CD14-positive monocyte (primary cell): Measurements from ENCODE around the gene DEPDC5. TPM values are rescaled to one million over a fixed set of nuclear protein-coding genes. Genes with fewer than 3 reads are reported as not detected.
A peak's percentile ranks its signal among the peaks of the same experiment; 100 is the strongest.

Experiments used
- DNase-seq, 3 donors: peaks; one replicate each; pipeline ENCODE4 v3.0.0-alpha.2; 2011 to 2022
- H2AFZ ChIP-seq: 2 replicates; pipeline ENCODE4 v1.6.0; 2012; ENCODE audit warnings: mild to moderate bottlenecking, low read depth, low read length, inconsistent platforms; ENCODE audit not compliant: insufficient read depth, poor library complexity, severe bottlenecking
- H3K27ac ChIP-seq, 2 donors: 1 replicate in 1 of 2; 2 replicates in 1 of 2; pipeline ENCODE4 v1.5.1; 2012 to 2013; ENCODE audit warnings: low read length in 2 of 2, control low read depth in 1 of 2, inconsistent platforms in 1 of 2, low read depth in 1 of 2, mild to moderate bottlenecking in 1 of 2
- H3K27me3 ChIP-seq, 2 donors: one replicate each; pipeline versions ENCODE4 v1.6.0 to v1.6.1; 2011 to 2013; ENCODE audit warnings: low read length in 2 of 2; ENCODE audit not compliant: control insufficient read depth in 2 of 2, insufficient read depth in 2 of 2
- H3K36me3 ChIP-seq, 2 donors: replicated peaks in 1 of 2; 1 replicate in 1 of 2; 2 replicates in 1 of 2; pipeline versions ENCODE4 v1.5.1 to v1.6.1; 2012 to 2013; ENCODE audit warnings: low read length in 2 of 2, control low read depth in 1 of 2, inconsistent platforms in 1 of 2, mild to moderate bottlenecking in 1 of 2; ENCODE audit not compliant: insufficient read depth in 2 of 2, control insufficient read depth in 1 of 2
- H3K4me1 ChIP-seq, 2 donors: 1 replicate in 1 of 2; 2 replicates in 1 of 2; pipeline versions ENCODE4 v1.5.1 to v1.6.1; 2012 to 2013; ENCODE audit warnings: low read length in 2 of 2, control low read depth in 1 of 2, inconsistent platforms in 1 of 2, mild to moderate bottlenecking in 1 of 2, moderate library complexity in 1 of 2; ENCODE audit not compliant: insufficient read depth in 2 of 2, control insufficient read depth in 1 of 2
- H3K4me2 ChIP-seq: replicated peaks from 2 replicates; pipeline ENCODE3; 2012; ENCODE audit warnings: low read length, moderate library complexity, mild to moderate bottlenecking; ENCODE audit not compliant: poor library complexity, severe bottlenecking; ENCODE audit errors: extremely low read depth
- H3K4me3 ChIP-seq, 3 experiments: fragments of 200-600 bp in 1 of 3; sonication (generic) in 1 of 3; replicated peaks in 1 of 3; 1 replicate in 2 of 3; 2 replicates in 1 of 3; pipeline ENCODE4 v1.5.1; 2011 to 2013; ENCODE audit warnings: low read length in 3 of 3, mild to moderate bottlenecking in 3 of 3, control low read depth in 2 of 3, low read depth in 2 of 3, inconsistent platforms in 1 of 3, moderate library complexity in 1 of 3
- H3K79me2 ChIP-seq: 2 replicates; pipeline ENCODE4 v1.6.0; 2012; ENCODE audit warnings: mild to moderate bottlenecking, control low read depth, inconsistent platforms, low read length, moderate library complexity; ENCODE audit not compliant: insufficient read depth
- H3K9ac ChIP-seq: 2 replicates; pipeline ENCODE4 v1.6.0; 2017; ENCODE audit warnings: low read length, mild to moderate bottlenecking; ENCODE audit not compliant: insufficient read depth, poor library complexity, severe bottlenecking
- H3K9me3 ChIP-seq, 2 donors: replicated peaks in 1 of 2; 1 replicate in 1 of 2; 2 replicates in 1 of 2; pipeline versions ENCODE4 v1.5.1 to v1.6.1; 2012 to 2013; ENCODE audit warnings: low read length in 2 of 2, control low read depth in 1 of 2; ENCODE audit not compliant: control insufficient read depth in 1 of 2, insufficient read depth in 1 of 2
- H4K20me1 ChIP-seq: 2 replicates; pipeline ENCODE4 v1.6.0; 2012; ENCODE audit warnings: mild to moderate bottlenecking, low read length, control low read depth, moderate library complexity; ENCODE audit not compliant: insufficient read depth
- H3K27ac Mint-ChIP-seq, 7 donors: one replicate each; pipeline ENCODE4 v1.8.0; 2020; ENCODE audit warnings: mild to moderate bottlenecking in 7 of 7, mixed read lengths in 7 of 7, moderate library complexity in 6 of 7, inconsistent platforms in 2 of 7
- H3K27me3 Mint-ChIP-seq, 3 donors: one replicate each; pipeline ENCODE4 v1.8.0; 2021 to 2022; ENCODE audit warnings: low read depth in 3 of 3, mild to moderate bottlenecking in 3 of 3, mixed read lengths in 3 of 3, moderate library complexity in 3 of 3, inconsistent platforms in 1 of 3
- H3K36me3 Mint-ChIP-seq, 2 donors: one replicate each; pipeline ENCODE4 v1.8.0; 2020; ENCODE audit warnings: mixed read lengths in 2 of 2, inconsistent platforms in 1 of 2, mild to moderate bottlenecking in 1 of 2
- H3K4me1 Mint-ChIP-seq: one replicate; pipeline ENCODE4 v1.8.0; 2020; ENCODE audit warnings: mild to moderate bottlenecking, mixed read lengths
- H3K4me3 Mint-ChIP-seq, 2 donors: one replicate each; pipeline ENCODE4 v1.8.0; 2020; ENCODE audit warnings: mild to moderate bottlenecking in 2 of 2, mixed read lengths in 2 of 2, moderate library complexity in 1 of 2
- H3K9me3 Mint-ChIP-seq, 7 donors: one replicate each; pipeline ENCODE4 v1.8.0; 2020 to 2022; ENCODE audit warnings: mixed read lengths in 7 of 7, mild to moderate bottlenecking in 6 of 7, moderate library complexity in 6 of 7, inconsistent platforms in 2 of 7
- CTCF ChIP-seq: fragments of 200-600 bp; IDR thresholded peaks from one replicate; pipeline ENCODE4 v1.8.0; 2022; ENCODE audit warnings: antibody characterized with exemption, mild to moderate bottlenecking
- WGBS: methylation state at CpG from one replicate; pipeline ENCODE4 v1.1.5; 2013; ENCODE audit warnings: missing lambda C conversion rate; ENCODE audit not compliant: insufficient coverage; 5-methylcytosine and 5-hydroxymethylcytosine counted together
- intact Hi-C, 2 donors: fragments of 100-400 bp; cut with micrococcal nuclease; formaldehyde crosslinking; loops; one replicate each; pipeline versions ENCODE4 v1.15.0 to v1.15.1; 2023
- polyA plus RNA-seq, 3 donors: library from polyadenylated mRNA; depleted of rRNA in 1 of 3; unstranded in 2 of 3; stranded (reverse) in 1 of 3; fragments of 300-500 nt in 2 of 3; fragments of >200 nt in 1 of 3; fragmentation: Illumina TruSeq in 2 of 3; gene quantifications; 1 replicate in 2 of 3; 2 replicates in 1 of 3; pipeline ENCODE4 v1.2.3, GENCODE V29; 2012 to 2021

The DEPDC5 gene
- polyA plus RNA-seq, 3 donors, result 2.2 to 19.5 (median 4.1) TPM

GRCh38 chr22:31861226-31861840 lies 107.5 kb downstream of the DEPDC5 start:
- peaks cover 0 to 3% (median 1%) of the 10 kb centered on the region in 3 donors for H3K27me3 Mint-ChIP-seq
- intact Hi-C loops, result no loop called here
- no peak for DNase-seq
- H3K27ac Mint-ChIP-seq, result peak overlapping the region in 1 of 7 donors; percentile 60
- H3K9me3 Mint-ChIP-seq, result no peaks in the 10 kb centered on the region
- H3K27me3 ChIP-seq, result no peaks in the 10 kb centered on the region
- H3K9ac ChIP-seq, result no peak overlapping the region
- no peak overlapping the region for H3K4me3 ChIP-seq
- H3K27ac ChIP-seq, result no peak overlapping the region
- TF ChIP-seq CTCF, result no peak
- H3K79me2 ChIP-seq, result no peaks in the 10 kb centered on the region
- no peaks in the 10 kb centered on the region for H3K4me1 ChIP-seq
- no peak overlapping the region for H3K4me3 Mint-ChIP-seq
- no peak overlapping the region for H3K4me2 ChIP-seq
- WGBS, result 100% methylated on average over 1 of the region's 11 CpGs
- H3K36me3 ChIP-seq, result peaks cover 52 to 75% of the 10 kb centered on the region in 2 donors
- no peaks in the 10 kb centered on the region for H3K9me3 ChIP-seq
- peaks cover 60 to 80% of the 10 kb centered on the region in 2 donors for H3K36me3 Mint-ChIP-seq
- no peaks in the 10 kb centered on the region for H3K4me1 Mint-ChIP-seq
- H4K20me1 ChIP-seq, result no peaks in the 10 kb centered on the region
- H2AFZ ChIP-seq, result no peak overlapping the region

- H3K36me3 ChIP-seq, result peaks cover 26 to 71% of the 10 kb centered on the region in 2 donors
- Mint-ChIP-seq H3K9me3 (no peaks in the 10 kb centered on the region), H3K27me3 (peaks cover 0 to 3% (median 2%) of the 10 kb centered on the region in 3 donors), H3K36me3 (peaks cover 59 to 72% of the 10 kb centered on the region in 2 donors), H3K4me1 (peaks cover 24% of the 10 kb centered on the region), H3K27ac (no peak overlapping the region), H3K4me3 (no peak overlapping the region)
- no peak for TF ChIP-seq CTCF
- H4K20me1 ChIP-seq, result no peaks in the 10 kb centered on the region
- no peak overlapping the region for H3K27ac ChIP-seq
- no peak overlapping the region for H3K4me2 ChIP-seq
- no peak overlapping the region for H3K4me3 ChIP-seq
- no peak overlapping the region for H2AFZ ChIP-seq
- peaks cover 14 to 17% of the 10 kb centered on the region in 2 donors for H3K4me1 ChIP-seq
- no peaks in the 10 kb centered on the region for H3K79me2 ChIP-seq
- intact Hi-C loops, result no loop called here
- no peaks in the 10 kb centered on the region for H3K27me3 ChIP-seq
- H3K9me3 ChIP-seq, result no peaks in the 10 kb centered on the region
- no peak overlapping the region for H3K9ac ChIP-seq
- no CpG with 5 or more reads among the region's 4 CpGs for WGBS
- DNase-seq, result no peak
These were observed 113.1 kb downstream of the DEPDC5 start for GRCh38 chr22:31866918-31867317.
